Kidney tubule cell (primary cell): ENCODE data around the gene ANKFY1.

Experiments
- DNase-seq: peaks from one replicate; pipeline ENCODE4 v3.0.0-alpha.2; 2018; ENCODE audit warnings: low spot score

The ANKFY1 gene

GRCh38 chr17:4118015-4118743 lies 145.6 kb downstream of the ANKFY1 start:
- DNase-seq = no peak

DNA sequence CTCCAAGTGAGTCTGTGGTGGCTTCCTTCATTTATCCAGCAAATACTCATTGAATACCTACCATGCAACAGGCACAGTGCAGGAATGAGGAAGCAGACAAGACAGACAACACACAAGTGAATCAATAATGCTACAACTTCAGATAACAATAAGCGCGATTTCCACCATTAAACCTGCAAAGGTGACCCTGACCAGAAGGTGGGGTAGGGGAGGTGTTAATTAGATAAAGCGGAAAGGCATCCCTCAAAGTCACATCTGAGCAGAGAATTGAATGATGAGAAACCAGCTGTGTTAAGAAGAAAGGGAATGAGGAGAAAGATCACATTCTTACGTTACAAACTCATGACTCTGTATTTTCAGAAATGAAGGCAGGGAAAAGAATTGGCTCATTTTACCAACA lies 147.3 kb downstream of the ANKFY1 start:
- peak; percentile 22 for DNase-seq
